SU-DHL-6 (cell line): ENCODE data around the gene NUDT3.

Source experiments
- EZH2phosphoT487 ChIP-seq: fragments of 200-600 bp; sonication (generic), shearing (Covaris generic); conservative IDR thresholded peaks from 2 replicates; pipeline ENCODE4 v1.6.1; 2018; ENCODE audit warnings: mild to moderate bottlenecking, antibody characterized with exemption, low read length, moderate library complexity, mixed read lengths
- TF ChIP-seq, protein P1 (sequence below): fragments of 200-600 bp; sonication (generic); IDR thresholded peaks from one replicate; pipeline ENCODE4 v1.5.1; 2017; ENCODE audit warnings: antibody characterized with exemption, mild to moderate bottlenecking, low read length, moderate library complexity; ENCODE audit not compliant: insufficient read depth, poor library complexity, severe bottlenecking

DNA sequence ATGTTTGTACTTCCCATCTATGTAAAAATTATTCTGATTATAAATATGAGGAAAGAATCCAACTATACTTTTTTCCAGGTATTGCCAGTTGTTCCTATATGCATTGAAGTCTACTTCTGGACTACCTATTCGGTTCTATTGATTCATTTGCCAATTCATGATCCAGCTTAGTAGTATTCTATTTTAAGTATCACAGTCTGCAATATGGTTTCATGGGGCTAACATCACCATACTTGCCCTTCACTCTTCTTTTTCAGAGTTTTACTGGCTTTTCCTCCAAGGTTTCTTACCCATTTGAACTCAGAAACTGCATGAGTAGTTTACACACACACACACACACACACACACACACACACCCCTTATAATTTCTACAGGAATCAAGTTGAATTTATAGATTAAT, 34.5 kb downstream of the NUDT3 start:
- TF ChIP-seq, protein P1, sequence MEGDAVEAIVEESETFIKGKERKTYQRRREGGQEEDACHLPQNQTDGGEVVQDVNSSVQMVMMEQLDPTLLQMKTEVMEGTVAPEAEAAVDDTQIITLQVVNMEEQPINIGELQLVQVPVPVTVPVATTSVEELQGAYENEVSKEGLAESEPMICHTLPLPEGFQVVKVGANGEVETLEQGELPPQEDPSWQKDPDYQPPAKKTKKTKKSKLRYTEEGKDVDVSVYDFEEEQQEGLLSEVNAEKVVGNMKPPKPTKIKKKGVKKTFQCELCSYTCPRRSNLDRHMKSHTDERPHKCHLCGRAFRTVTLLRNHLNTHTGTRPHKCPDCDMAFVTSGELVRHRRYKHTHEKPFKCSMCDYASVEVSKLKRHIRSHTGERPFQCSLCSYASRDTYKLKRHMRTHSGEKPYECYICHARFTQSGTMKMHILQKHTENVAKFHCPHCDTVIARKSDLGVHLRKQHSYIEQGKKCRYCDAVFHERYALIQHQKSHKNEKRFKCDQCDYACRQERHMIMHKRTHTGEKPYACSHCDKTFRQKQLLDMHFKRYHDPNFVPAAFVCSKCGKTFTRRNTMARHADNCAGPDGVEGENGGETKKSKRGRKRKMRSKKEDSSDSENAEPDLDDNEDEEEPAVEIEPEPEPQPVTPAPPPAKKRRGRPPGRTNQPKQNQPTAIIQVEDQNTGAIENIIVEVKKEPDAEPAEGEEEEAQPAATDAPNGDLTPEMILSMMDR = no peak
- TF ChIP-seq EZH2phosphoT487 = no peak
